ENCODE measurements around the gene NEK10.

The NEK10 gene

GRCh38 chr3:27165321-27165721 is 203.9 kb downstream of the NEK10 start:
- intact Hi-C loops (cut with DNase I; ENCODE audit: low total_unique reads): no loop called here

DNA sequence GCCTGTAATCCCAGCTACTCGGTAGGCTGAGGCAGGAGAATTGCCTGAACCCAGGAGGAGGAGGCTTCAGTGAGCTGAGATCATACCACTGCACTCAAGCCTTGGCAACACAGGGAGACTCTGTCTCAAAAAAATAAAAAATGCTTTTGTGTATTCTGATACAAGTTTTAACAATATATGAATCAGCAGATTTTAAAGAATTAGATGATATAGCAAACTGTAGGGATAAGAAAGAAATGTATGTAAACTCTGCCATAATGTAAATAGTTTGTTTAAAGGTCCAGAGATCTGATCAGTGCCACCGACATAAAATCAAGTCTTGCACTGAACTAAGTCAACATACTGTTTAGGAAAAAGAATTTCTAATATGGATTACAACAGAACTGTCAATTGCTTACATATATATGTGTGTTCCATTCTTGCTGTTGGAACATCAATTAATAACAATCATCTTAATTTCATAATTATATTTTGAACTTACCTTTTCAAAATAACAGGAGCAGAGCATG is 208.3 kb downstream of the NEK10 start:
- no peak for TF ChIP-seq CTCF (IDR thresholded peaks at IDR 0.05)
- Histone ChIP-seq H3K9me3 (no peaks in the 10 kb centered on the region), H3K4me3 (no peak overlapping the region), H3K4me1 (peaks cover 0 to 13% (median 2%) of the 10 kb centered on the region in 4 donors), H3K36me3 (no peaks in the 10 kb centered on the region), H3K27me3 (no peaks in the 10 kb centered on the region), H3K27ac (no peak overlapping the region)
- DNase-seq: no peak
- intact Hi-C loops (cut with DNase I; ENCODE audit: low total_unique reads): no loop called here

More at GRCh38 chr3:27165321-27165721, 203.9 kb downstream of the NEK10 start:
- no peak overlapping the region for H3K4me3 ChIP-seq
- H3K27me3 ChIP-seq: no peaks in the 10 kb centered on the region
- no peaks in the 10 kb centered on the region for H3K36me3 ChIP-seq
- peak overlapping the region; percentile 37 to 47 for H3K27ac ChIP-seq
- TF ChIP-seq CTCF (IDR thresholded peaks at IDR 0.05): no peak
- H3K4me1 ChIP-seq: peaks cover 0 to 29% (median 2%) of the 10 kb centered on the region in 4 donors
- H3K9me3 ChIP-seq: no peaks in the 10 kb centered on the region
- no peak for DNase-seq

DNA sequence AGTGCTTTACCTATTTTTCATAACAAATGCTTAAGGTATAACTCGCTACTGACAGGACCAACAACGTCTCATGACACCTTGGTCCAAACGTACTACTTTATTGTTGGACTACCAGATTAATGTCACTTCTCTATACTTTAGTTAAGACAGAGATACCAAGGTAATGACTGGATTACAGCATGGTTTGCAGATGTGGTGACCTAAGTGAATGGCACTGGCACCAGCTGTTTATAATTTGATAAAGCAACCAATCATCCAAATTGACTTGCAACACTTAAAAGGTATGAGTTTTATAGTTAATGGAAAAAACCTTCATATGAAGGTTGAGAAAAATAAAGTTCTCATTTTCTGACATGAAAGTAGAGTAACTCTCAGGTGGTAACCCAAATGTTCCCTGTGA is 209.0 kb downstream of the NEK10 start:
- no peaks in the 10 kb centered on the region for H3K36me3 ChIP-seq
- H3K27ac ChIP-seq: no peak overlapping the region
- TF ChIP-seq CTCF (IDR thresholded peaks at IDR 0.05): no peak
- no peaks in the 10 kb centered on the region for H3K9me3 ChIP-seq
- peaks cover 0 to 6% (median 0%) of the 10 kb centered on the region in 4 donors for H3K4me1 ChIP-seq
- H3K4me3 ChIP-seq: no peak overlapping the region
- no peaks in the 10 kb centered on the region for H3K27me3 ChIP-seq
- DNase-seq: no peak
- intact Hi-C loops (cut with DNase I; ENCODE audit: low total_unique reads): no loop called here

DNA sequence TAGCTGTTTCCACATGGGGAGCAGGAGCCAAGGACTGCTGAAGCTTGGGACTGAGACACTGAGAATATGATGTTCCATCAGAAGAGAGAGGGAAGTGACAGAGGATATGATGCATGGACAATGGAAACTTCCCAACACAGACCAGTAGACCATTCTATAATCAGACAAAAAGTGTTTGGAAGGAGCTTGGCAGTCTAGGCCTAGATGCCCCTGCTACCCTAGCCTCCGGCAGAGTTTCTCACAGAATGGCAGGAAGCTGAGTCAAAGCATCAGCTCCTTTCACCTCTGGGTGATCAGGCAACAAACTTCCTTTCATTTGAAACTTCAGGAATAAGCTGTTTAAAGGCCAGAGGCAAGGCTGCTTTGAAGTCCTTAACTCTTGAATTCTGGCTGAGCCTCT is 222.0 kb downstream of the NEK10 start:
- no peaks in the 10 kb centered on the region for H3K4me1 ChIP-seq
- no peak overlapping the region for H3K27ac ChIP-seq
- no peaks in the 10 kb centered on the region for H3K9me3 ChIP-seq
- no peak for DNase-seq
- no peak for TF ChIP-seq CTCF (IDR thresholded peaks at IDR 0.05)
- no peaks in the 10 kb centered on the region for H3K27me3 ChIP-seq
- intact Hi-C loops (cut with DNase I; ENCODE audit: low total_unique reads): no loop called here
- H3K4me3 ChIP-seq: no peak overlapping the region
- no peaks in the 10 kb centered on the region for H3K36me3 ChIP-seq

DNA sequence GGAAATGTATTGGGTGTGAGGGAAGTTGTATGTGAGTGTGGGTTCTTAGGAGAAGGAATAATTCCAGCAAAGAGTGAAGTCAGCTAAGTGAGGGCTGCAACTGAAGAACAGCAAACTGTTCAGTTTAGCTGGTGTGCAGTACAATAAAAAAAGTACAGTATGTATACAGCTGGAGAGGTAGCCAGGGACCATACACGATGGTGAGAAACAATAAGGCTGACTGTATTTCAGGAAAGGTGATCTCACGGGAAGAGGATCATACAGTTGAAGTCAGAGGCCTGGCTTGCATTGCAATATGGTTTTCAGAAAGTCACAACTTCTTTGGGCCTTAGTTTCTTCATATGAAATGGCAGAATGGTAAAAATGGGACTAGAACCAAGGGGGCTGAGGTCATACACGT is 222.4 kb downstream of the NEK10 start:
- TF ChIP-seq CTCF (IDR thresholded peaks at IDR 0.05): no peak
- DNase-seq: no peak
- Histone ChIP-seq H3K4me3 (no peak overlapping the region), H3K27ac (no peak overlapping the region), H3K27me3 (no peaks in the 10 kb centered on the region), H3K4me1 (no peaks in the 10 kb centered on the region), H3K36me3 (no peaks in the 10 kb centered on the region), H3K9me3 (peaks cover 0 to under 1% (median 0%) of the 10 kb centered on the region in 3 donors)
- intact Hi-C loops (cut with DNase I; ENCODE audit: low total_unique reads): no loop called here

GRCh38 chr3:27145719-27146118 is 223.5 kb downstream of the NEK10 start:
- no peak overlapping the region for H3K4me3 ChIP-seq
- intact Hi-C loops (cut with DNase I; ENCODE audit: low total_unique reads): no loop called here

More at GRCh38 chr3:27145719-27146118, 223.5 kb downstream of the NEK10 start:
- no peak for TF ChIP-seq CTCF (IDR thresholded peaks at IDR 0.05)
- Histone ChIP-seq H3K36me3 (peaks cover 0 to 5% (median 0%) of the 10 kb centered on the region in 3 donors), H3K27me3 (no peaks in the 10 kb centered on the region), H3K27ac (no peak overlapping the region), H3K9me3 (peaks cover 0 to 6% (median 5%) of the 10 kb centered on the region in 3 donors), H3K4me1 (no peaks in the 10 kb centered on the region)
- DNase-seq: no peak

Data from tibial artery (tissue), 4 donors.